ENCODE measurements around the gene MYT1.

DNA sequence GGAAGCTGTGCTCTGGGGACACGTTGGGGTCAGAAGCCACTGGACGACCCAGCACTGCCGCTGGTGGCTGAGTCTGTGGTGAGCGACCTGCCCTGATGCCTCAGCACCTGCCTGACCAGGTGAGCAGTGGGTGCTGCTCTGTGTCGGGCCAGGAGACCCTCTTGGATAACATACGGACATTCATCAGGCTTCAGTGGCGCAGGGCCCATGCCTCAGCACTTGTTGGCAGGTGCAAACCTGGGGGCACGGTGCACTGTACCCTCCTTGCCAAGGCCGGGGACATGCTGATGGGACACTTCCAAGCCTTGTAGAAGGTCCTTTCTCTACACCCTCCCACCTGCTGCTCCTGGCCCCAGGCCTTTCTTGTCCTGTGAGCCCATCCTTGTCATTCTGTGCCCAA is 34.1 kb downstream of the MYT1 start:
- TF ChIP-seq, protein P1, sequence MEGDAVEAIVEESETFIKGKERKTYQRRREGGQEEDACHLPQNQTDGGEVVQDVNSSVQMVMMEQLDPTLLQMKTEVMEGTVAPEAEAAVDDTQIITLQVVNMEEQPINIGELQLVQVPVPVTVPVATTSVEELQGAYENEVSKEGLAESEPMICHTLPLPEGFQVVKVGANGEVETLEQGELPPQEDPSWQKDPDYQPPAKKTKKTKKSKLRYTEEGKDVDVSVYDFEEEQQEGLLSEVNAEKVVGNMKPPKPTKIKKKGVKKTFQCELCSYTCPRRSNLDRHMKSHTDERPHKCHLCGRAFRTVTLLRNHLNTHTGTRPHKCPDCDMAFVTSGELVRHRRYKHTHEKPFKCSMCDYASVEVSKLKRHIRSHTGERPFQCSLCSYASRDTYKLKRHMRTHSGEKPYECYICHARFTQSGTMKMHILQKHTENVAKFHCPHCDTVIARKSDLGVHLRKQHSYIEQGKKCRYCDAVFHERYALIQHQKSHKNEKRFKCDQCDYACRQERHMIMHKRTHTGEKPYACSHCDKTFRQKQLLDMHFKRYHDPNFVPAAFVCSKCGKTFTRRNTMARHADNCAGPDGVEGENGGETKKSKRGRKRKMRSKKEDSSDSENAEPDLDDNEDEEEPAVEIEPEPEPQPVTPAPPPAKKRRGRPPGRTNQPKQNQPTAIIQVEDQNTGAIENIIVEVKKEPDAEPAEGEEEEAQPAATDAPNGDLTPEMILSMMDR (IDR thresholded peaks at IDR 0.05; ENCODE audit: low read length), result no peak
- TF ChIP-seq EZH2 (optimal IDR thresholded peaks at IDR 0.05; ENCODE audit: low read depth, low read length) (no peak), EZH2phosphoT487 (IDR thresholded peaks at IDR 0.05; ENCODE audit: low read length) (no peak)
